Stimulated activated CD4-positive, alpha-beta T cell treated with anti-CD3 and anti-CD28 coated beads, Interleukin-15, amount 100 ng/mL, for 48 hours (primary cell): ENCODE measurements around the gene DIPK1A.

ENCODE experiments used
- DNase-seq, 2 donors: peaks; one replicate each; pipeline ENCODE4 v3.0.0-alpha.2; 2020; ENCODE audit warnings: low read depth in 2 of 2

Gene DIPK1A

GRCh38 chr1:92953491-92953890 is 7.8 kb downstream of the DIPK1A start:
- DNase-seq = no peak

- DNase-seq = no peak
Measured at GRCh38 chr1:92952714-92953113, 8.5 kb downstream of the DIPK1A start.

GRCh38 chr1:92951141-92951582 is 10.1 kb downstream of the DIPK1A start:
- no peak for DNase-seq

- DNase-seq = no peak
Measured at GRCh38 chr1:92949937-92950817, 11.1 kb downstream of the DIPK1A start.

- no peak for DNase-seq
Measured at GRCh38 chr1:92948071-92948470, 13.2 kb downstream of the DIPK1A start.

- DNase-seq = no peak
Measured at GRCh38 chr1:92945748-92946270, 15.5 kb downstream of the DIPK1A start.

- DNase-seq = no peak
Measured at GRCh38 chr1:92944901-92945747, 16.1 kb downstream of the DIPK1A start.

- DNase-seq = no peak
Measured at GRCh38 chr1:92943502-92943847, 17.8 kb downstream of the DIPK1A start.

- no peak for DNase-seq
Measured at GRCh38 chr1:92940541-92940940, 20.7 kb downstream of the DIPK1A start.

- DNase-seq = no peak
Measured at GRCh38 chr1:92937731-92938130, 23.5 kb downstream of the DIPK1A start.

GRCh38 chr1:92936865-92937264 is 24.4 kb downstream of the DIPK1A start:
- no peak for DNase-seq

GRCh38 chr1:92934395-92935378 is 26.6 kb downstream of the DIPK1A start:
- DNase-seq = no peak

GRCh38 chr1:92933459-92933858 is 27.8 kb downstream of the DIPK1A start:
- DNase-seq = no peak

GRCh38 chr1:92931691-92932090 is 29.6 kb downstream of the DIPK1A start:
- DNase-seq = no peak

GRCh38 chr1:92929461-92929860 is 31.8 kb downstream of the DIPK1A start:
- no peak for DNase-seq

- DNase-seq = no peak
Measured at GRCh38 chr1:92927870-92928269, 33.4 kb downstream of the DIPK1A start.

- DNase-seq = no peak
Measured at GRCh38 chr1:92926873-92927272, 34.4 kb downstream of the DIPK1A start.

GRCh38 chr1:92924501-92924900 is 36.8 kb downstream of the DIPK1A start:
- DNase-seq = no peak

- no peak for DNase-seq
Measured at GRCh38 chr1:92923664-92924063, 37.6 kb downstream of the DIPK1A start.

GRCh38 chr1:92922356-92923035 is 38.8 kb downstream of the DIPK1A start:
- no peak for DNase-seq
